Stimulated activated CD8-positive, alpha-beta memory T cell treated with anti-CD3 and anti-CD28 coated beads, Interleukin-15, amount 100 ng/mL, for 1 hour (primary cell): Measurements from ENCODE around the gene UNC13C.
"Not testable (repeated sequence)": the region's sequence is repeated elsewhere in the genome, so short reads cannot be mapped to it uniquely, and the experiment has no call there.

Experiments
- DNase-seq: peaks from one replicate; pipeline ENCODE4 v3.0.0-alpha.2; 2020; ENCODE audit warnings: low read depth

UNC13C gene

DNA sequence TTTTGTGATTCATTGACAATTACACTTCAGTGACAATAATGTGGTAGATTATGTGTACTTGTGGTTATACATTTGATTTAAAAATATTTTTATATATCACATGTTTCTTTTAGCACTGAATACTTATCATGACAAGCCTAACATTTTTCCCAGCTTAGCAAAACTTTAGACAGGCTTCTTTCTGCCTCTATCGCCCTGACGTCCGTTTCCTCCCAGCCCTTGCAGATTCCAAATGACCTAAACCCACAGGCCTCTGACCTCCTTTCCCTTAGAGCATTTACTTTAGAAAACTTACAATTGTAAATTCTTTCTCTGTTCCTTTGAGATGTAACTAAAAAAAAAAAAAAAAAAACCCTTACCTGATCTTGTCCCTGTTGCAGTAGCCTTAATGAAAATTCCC is 326.1 kb downstream of the UNC13C start:
- no peak for DNase-seq

DNA sequence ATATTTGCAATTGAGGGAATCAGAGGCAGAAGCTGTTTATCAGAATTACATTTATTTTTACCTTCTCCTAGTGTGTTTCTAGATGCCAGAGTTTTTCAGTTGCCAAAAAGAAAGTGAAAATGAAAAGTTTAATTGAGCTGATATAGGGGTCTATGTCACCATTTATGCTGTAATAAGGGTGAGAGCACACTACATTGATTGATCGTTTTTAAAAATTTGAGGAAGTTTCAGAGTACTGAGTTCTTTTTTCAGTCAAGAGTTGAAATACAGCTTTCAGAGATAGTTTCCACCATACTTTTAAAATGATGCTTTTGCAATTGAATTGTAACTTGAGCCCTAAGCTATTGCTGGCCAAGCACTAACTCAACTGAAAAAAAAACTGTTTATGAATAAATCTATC is 326.9 kb downstream of the UNC13C start:
- DNase-seq, result no peak

DNA sequence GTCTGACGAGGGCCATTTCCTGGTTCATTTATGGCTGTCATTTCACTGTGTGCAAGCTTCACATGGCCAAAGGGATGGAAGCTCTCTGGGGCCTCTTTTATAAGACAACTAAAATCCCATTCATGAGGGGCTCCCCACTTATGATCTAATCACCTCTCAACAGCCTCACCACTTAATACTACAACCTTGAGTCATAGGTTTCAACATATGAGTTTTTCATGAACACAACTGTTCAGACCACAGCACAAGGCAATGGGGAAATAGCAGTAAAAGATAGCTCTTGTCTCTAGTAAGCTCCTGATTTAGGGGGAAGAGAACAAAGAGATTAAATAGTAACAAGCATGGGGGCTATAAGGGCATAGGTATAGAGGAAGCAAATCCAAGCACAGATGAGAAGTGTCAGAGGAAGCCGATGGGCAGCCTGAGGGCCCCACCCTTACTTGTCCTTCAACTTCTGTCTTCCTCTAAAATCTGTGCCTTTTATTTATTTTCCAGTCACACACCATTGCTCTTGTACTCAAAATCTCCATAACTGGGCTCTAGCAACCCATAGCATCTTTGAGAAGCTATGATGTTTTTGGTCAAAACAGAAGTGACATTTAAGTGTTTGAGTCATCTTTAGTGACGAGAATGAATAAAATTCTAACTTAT is 329.1 kb downstream of the UNC13C start:
- DNase-seq, result no peak

DNA sequence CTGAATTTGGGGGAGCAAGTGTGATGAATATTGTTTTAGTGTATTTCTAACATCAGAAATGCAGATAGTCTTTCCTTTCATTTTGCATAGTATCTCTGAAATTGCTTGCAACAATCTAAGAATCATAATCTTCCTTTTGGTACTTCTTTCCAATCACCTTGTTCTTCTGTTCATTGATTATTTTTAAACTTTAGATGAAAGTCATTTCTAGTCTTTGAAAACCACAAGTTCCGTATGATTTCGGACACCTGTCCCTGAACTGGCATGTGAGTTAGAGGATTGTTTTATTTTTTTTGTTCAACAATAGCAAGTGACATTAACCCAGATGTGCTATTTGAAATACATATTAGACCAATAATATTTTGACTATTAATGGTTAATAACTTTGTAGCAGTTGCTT is 329.7 kb downstream of the UNC13C start:
- DNase-seq, result no peak

DNA sequence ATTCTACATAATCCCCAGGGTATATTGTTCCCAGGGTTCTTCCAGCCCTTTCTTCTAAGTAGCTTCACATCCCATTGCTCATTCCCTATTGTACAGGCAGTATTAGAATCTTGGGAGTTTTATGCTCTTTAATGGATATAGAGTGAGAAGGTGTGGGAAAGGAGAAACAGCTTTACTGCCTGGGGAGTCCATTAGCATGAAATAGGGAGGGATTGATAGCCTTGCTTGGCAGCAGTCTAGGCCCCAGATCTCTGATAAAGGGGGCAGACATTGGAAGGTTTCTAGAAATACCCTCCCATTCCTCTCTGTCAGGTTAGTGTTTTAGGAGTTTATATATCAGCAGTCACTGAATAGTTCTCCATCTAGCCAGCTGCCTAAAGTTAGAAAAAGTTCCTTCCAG is 334.3 kb downstream of the UNC13C start:
- no peak for DNase-seq

DNA sequence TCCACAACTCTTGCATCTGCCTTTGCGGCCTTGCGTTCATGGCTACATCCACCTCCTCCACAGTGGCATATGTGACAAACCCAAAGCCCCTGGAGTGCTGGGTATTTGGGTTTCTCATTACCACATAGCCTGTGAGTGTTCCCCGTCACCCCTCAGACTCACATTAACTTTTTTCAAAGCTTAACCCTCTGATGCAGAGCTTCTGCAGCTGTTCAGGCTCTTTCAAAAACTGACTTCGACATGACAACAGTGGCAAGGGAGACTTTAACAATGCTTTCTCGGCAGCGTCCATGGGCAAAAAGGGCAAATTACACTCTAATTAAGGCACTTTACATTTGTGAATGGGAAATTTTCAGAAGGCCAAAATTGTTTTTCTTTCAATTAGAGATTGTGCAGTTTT is 343.2 kb downstream of the UNC13C start:
- DNase-seq, result no peak

DNA sequence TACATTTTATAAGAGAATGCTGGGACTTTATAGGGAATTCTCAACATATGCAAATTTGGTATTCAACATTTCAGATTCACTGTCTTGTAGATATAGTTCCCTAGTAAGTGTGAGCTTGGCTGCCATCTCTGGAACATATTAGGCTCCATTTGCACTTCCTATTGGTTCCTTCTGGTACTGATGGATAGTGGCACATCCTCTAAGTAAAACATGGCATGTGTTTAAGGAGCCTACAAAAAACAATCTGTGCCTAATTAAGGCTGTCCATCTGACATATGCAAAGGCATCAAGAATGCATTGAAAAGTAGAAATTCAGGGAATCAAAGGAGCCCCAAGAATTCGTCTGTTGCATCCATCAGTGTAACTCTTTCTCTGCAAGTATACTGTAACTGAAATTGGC is 344.1 kb downstream of the UNC13C start:
- no peak for DNase-seq

DNA sequence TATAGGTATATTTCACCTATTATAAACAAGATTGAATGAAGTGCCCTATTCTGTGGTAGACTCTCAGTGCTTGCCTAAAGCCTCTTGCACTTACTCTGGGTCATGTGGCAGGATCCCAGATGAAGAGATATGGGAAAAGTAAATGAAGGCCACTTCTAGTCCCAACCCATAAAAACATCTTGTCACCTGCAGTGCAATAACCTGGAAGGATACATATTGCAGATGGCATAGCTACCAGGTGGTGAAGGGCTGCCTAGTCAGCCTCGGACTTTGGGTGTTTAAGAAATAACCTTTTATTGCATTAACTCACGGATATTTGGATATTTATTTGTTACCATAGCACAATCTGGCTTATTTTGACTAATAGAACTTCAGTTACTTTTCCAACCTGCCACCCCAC is 367.1 kb downstream of the UNC13C start:
- DNase-seq, result no peak

DNA sequence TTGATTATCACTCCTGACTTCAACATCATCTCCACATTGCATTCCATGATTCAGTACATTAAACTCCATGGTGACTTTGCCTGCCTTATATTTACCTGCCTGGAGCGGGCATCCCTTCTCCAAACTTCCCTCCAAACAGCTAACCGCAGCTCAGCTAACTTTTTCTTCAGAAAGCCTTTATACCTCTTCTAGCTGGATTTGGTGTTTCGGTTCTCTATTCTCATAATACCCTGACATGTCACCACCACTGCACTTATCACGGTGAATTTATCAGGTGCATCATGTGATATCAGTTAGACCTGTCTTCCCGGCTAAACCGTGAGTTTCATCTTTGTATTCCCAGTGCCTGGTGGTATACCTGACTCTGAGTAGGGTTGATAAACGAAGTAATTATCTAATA is 367.6 kb downstream of the UNC13C start:
- no peak for DNase-seq

DNA sequence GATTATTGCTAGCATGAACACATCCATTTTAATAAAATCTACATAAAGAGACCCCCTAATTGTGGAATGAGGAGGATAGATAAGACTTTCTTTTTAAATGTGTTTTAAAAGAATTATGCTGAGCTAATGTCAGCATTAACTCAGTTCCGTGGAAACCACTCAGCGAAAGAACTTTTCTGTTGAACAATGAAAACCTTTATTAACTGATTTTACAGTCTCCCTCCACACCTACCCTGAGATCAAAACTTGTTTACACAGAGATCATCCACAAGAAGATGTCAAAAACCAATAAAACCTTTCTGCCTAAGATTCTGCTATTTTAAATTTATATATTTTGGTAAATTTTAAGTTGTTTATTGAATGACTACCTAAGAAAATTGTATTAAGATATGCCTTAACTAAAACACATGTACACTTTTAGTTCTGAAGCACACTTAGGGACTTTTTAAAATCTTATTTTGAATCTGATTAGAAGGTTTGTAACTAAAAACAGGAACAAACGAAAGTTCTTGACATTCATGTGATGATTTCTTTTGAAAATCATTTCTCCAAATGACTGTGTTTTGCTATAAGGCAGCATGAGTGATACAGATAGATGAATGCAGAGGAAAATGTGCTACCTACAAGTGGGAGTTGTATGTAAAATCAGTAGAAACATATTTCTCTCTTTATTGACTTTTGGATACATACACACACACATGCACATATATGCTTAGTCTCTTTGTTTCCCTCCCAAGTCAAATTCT is 369.0 kb downstream of the UNC13C start:
- no peak for DNase-seq

DNA sequence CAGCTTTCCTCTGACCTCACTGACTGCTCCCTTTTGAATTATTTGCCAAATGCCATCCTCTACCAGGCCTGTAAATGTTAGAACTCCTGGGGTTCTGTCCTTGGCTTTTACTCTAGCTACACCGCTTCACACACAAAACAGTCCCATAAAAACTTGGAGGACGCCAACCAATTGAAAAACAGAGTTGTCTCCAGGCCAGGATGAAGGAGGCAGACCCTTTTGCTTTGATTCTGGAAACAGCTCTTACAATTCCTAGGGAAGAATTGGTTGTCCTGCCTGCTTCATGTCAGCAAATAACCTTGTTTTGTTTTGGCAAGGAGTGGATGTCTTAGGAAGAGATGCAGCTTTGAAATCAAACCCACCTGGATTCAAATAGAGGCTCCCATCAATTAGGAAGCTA is 375.5 kb downstream of the UNC13C start:
- DNase-seq, result no peak

DNA sequence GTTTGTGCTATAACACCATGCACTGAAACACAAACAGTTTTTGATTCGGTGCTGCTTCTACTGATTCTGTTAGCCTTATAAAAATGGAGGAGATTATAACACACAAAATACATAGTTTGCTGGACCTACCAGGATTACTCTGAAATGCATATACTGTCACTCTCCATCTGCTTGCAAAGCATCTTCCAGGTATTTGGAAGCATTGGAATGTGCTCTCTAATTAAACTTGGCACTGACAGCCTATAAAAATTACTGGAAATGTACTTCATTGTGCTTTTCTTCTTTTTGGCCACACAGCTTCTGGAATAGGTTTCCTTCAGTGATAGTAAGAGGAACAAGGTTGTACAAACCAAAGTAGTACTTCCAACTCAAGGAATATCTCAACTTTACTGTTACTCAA is 376.1 kb downstream of the UNC13C start:
- no peak for DNase-seq

DNA sequence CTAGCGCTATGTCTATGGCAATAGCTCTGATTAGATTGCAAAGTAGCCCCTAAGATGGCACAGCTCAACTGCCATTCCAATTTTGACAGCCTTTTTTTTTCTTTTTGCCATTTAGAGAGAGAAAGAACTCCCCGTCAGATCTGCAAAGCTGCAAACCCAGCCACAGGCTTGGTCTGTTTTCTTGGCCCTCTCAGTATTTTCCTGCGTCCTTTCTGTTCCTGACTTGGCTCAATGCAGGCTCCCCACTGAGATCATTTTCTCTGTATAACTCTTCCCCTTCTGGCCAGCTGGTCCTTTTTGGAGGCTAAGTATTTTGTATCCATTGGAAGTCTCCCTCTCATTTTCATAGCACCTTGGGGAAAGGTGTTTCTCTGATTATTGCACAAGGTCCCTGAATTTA is 386.7 kb downstream of the UNC13C start:
- no peak for DNase-seq

DNA sequence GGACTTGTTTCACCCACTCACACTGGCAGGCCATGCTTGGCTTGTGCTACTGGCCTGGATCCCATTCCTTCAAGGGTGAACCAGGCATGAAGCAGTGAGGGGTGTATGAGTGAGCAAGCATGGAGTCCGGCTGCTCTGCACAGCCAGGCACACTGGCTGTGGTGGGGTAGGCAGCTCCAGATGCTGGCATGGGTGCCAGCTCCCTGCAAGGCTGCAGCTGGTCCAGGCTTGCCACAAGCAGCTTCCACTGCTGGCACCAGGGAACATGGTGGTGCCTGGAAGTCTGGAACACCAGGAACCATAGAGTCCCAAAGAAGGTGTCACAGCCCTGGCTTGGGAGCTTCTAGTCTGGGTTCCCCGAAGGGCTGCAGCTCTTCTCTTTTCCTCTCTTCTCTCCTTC is 395.1 kb downstream of the UNC13C start:
- no peak for DNase-seq

DNA sequence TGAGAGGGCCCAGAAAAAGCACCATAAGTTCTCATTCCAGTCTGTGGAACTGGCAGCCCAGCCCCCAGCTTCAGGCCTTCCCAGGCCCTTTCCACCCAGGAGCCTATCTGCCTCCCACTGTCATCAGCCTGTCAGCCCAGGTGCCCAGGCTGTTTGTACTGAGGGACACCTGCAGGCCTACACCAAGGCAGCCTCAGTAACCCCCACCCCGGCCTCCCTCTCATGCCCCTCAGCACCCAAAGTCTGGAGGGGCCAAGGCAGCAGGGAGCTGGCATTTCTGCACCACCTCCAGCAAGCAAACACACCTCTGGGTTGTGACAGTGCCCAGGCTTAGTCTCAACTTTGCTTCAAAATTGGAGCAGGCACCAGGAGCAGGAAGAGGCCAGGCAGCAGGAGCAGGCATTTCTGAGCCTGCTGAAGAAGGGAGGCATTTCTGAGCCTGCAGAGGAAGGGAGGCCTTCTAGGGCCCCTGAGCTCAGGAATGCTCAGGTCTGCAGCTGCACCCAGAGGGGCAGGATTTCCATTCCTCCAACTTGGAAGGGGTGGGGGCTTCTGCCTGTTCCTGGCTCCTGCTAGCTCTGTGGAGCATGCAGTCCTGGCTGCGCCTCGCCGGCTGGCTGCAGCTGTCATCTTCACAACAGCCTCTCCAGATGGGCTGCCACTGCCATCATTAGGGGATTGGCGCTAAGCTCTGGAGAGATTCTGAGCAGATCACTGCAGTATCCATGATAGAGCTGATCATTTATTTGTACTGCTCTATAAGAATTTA is 396.1 kb downstream of the UNC13C start:
- no peak for DNase-seq

DNA sequence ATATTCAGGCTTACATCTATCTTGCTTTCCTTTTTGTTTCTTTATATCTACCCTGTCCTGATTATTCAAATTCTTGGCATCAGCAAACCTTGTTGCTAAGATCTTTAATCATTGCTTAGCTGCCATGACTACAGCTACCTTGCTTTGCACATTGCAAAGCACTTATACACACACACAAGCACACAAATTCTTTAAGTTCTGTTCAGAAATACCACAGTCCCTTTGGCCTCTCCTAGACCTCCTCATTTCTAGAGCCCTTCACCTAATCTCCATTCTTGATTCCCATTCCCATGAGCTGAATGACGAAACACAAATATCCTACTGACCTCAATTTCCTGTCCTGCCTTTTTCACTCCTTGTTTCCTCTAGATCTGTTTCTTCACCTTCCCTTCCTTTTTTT is 409.6 kb downstream of the UNC13C start:
- no peak for DNase-seq

DNA sequence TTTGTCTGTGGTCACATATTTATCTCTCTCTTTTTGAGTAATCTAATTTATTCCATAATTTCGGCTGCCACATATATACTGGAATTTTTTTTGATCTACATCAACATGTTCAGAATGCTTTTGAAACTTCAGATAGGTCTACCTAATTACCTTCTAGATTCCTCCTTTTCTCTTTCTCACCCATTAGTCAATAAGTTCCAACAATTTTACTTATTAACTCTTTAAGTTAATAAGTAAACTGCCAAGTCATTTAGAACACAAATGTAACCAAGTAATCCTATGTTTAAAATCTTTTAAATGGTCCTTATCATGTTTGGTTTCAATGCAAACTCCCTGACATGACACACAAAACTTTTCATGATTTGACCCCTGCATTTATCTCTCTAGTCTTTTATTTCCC is 410.5 kb downstream of the UNC13C start:
- DNase-seq, result no peak

DNA sequence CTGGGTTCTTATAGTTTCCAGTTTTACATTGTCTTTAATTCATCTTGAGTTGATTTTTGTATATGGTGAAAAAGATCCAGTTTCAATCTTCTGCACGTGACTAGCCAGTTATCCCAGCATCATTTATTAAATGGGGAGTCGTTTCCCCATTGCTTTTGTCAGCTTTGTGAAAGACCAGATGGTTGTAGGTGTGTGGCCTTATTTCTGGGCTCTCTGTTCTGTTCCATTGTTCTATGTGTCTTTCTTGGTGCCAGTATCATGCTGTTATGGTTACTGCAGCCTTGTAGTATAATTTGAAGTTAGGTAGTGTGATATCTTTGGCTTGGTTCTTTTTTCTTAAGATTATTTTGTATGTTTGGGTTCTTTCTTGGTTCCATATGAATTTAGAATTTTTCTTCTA is 432.2 kb downstream of the UNC13C start:
- DNase-seq, result no peak

DNA sequence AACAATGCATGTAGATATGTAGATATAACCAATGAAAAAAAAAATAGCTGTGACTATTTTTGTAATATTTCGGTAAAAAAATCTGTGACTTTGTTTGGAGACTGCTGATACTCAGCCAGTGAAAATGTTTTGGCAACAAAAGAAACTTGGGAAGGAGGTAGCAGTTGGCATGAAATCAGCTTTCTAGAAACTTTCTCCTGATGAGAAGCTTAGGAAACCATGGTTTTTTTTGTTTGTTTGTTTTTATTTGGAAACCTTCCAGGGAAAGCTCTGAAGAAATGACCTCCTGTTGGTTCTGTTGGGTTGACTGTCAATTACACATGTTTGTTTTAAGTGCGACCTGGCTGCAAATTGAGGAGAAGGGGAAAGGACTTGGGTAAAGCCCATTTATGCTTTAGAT is 445.9 kb downstream of the UNC13C start:
- DNase-seq, result no peak

DNA sequence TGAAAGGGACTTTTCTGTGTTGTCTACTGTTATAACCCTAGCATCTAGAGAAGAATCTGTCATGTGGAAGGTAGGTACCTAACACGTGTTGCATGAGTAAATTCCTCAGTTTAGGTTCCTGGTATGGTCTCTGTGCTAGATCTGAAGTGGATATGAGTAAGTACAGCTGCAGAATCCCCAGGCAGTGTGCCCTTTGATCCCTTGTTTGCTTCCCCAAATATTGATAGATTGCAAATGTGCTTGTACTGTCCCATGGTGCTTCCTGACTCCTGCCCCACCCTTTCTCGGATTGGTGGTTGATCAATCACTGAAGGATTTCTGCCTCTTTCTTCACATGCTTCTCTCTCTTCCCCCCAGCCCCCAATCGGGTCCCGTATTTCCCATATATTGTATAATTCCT is 450.4 kb downstream of the UNC13C start:
- no peak for DNase-seq

DNA sequence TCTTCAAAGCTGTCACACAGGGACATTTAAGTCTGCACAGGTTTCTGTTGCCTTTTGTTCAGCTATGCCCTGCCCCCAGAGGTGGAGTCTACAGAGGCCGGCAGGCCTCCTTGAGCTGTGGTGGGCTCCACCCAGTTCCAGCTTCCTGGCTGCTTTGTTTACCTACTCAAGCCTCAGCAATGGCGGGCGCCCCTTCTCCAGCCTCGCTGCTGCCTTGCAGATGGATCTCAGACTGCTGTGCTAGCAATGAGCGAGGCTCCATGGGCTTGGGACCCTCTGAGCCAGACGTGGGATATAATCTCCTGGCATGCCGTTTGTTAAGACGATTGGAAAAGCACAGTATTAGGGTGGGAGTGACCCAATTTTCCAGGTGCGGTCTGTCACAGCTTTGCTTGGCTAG is 472.0 kb downstream of the UNC13C start:
- not testable (repeated sequence) for DNase-seq

DNA sequence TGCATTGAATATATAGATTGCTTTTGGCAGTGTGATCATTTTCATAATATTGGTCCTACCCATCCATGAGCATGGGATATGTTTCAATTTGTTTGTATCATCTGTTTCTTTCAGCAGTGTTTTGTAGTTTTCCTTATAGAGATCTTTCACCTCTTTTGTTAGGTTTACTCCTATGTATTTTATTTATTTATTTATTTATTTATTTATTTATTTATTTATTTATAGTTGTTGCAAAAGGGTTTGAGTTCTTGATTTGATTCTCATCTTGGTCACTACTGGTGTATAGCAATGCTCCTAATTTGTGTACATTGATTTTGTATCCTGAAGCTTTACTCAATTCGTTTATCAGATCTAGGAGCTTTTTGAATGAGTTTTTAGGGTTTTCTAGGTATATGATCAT is 478.2 kb downstream of the UNC13C start:
- DNase-seq, result no peak

DNA sequence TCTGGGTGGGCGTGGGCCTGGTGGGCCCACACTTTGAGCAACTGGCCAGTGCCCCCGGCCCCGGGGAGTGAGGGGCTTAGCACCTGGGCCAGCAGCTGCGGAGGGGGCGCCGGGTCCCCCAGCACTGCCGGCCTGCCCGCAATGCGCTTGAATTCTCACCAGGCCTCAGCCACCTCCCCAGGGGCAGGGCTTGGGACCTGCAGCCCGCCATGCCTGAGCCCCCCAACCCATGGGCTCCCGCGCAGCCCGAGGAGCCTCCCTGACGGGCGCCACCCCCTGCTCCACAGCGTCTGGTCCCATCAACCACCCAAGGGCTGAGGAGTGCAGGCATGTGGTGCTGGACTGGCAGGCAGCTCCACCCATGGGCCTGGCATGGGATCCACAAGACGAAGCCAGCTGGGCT is 484.3 kb downstream of the UNC13C start:
- DNase-seq, result no peak
